Activated CD4-positive, alpha-beta T cell treated with anti-CD3 and anti-CD28 coated beads, Interleukin-10, Interleukin-2, amounts not matched to agents 100 ng/mL and 50 ng/mL, durations not matched to agents 16 hours and 8 hours (primary cell): ENCODE data around the gene SPESP1.
"Not testable (repeated sequence)": the region's sequence is repeated elsewhere in the genome, so short reads cannot be mapped to it uniquely, and the experiment has no call there.

ENCODE experiments used
- DNase-seq: peaks from one replicate; pipeline ENCODE4 v3.0.0-alpha.2; 2020

The SPESP1 gene

GRCh38 chr15:68930268-68931022, at the start of gene SPESP1:
Gene SPESP1, plus strand, starts transcription at chr15:68930525. Its CDS starts 129 bp downstream, at chr15:68930654.
- DNase-seq = peak; percentile 19

GRCh38 chr15:68885070-68885469, 45.3 kb upstream of the SPESP1 start:
- DNase-seq = no peak

- no peak for DNase-seq
These were observed 43.2 kb upstream of the SPESP1 start for GRCh38 chr15:68887120-68887519.

GRCh38 chr15:68887819-68888218, 42.5 kb upstream of the SPESP1 start:
- DNase-seq = no peak

GRCh38 chr15:68888419-68888818, 41.9 kb upstream of the SPESP1 start:
- DNase-seq = peak; percentile 9

GRCh38 chr15:68894208-68894607, 36.1 kb upstream of the SPESP1 start:
- DNase-seq = no peak

- no peak for DNase-seq
These were observed 34.1 kb upstream of the SPESP1 start for GRCh38 chr15:68896178-68896577.

GRCh38 chr15:68897016-68897415, 33.3 kb upstream of the SPESP1 start:
- no peak for DNase-seq

GRCh38 chr15:68900027-68900426, 30.3 kb upstream of the SPESP1 start:
- no peak for DNase-seq

- no peak for DNase-seq
These were observed 22.9 kb upstream of the SPESP1 start for GRCh38 chr15:68907396-68907923.

- DNase-seq = no peak
These were observed 20.7 kb upstream of the SPESP1 start for GRCh38 chr15:68909601-68910100.

- no peak for DNase-seq
These were observed 20.0 kb upstream of the SPESP1 start for GRCh38 chr15:68910341-68910740.

- DNase-seq = no peak
These were observed 19.5 kb upstream of the SPESP1 start for GRCh38 chr15:68910816-68911215.

GRCh38 chr15:68921926-68922325, 8.4 kb upstream of the SPESP1 start:
- DNase-seq = no peak

- DNase-seq = peak; percentile 68
These were observed 5.3 kb upstream of the SPESP1 start for GRCh38 chr15:68924866-68925560.

- no peak for DNase-seq
These were observed 2.7 kb downstream of the SPESP1 start for GRCh38 chr15:68933001-68933400.

- no peak for DNase-seq
These were observed 4.0 kb downstream of the SPESP1 start for GRCh38 chr15:68934341-68934740.

- no peak for DNase-seq
These were observed 5.1 kb downstream of the SPESP1 start for GRCh38 chr15:68935400-68935937.

GRCh38 chr15:68939501-68939900, 9.2 kb downstream of the SPESP1 start:
- no peak for DNase-seq

GRCh38 chr15:68951813-68952212, 21.5 kb downstream of the SPESP1 start:
- no peak for DNase-seq

GRCh38 chr15:68957696-68958095, 27.4 kb downstream of the SPESP1 start:
- DNase-seq = no peak

- DNase-seq = no peak
These were observed 28.3 kb downstream of the SPESP1 start for GRCh38 chr15:68958597-68958996.

GRCh38 chr15:68962465-68962864, 32.1 kb downstream of the SPESP1 start:
- no peak for DNase-seq

GRCh38 chr15:68963719-68964118, 33.4 kb downstream of the SPESP1 start:
- DNase-seq = not testable (repeated sequence)
